Osteocyte (in vitro differentiated cells): ENCODE results near the gene GUK1. TPM values are rescaled to one million over a fixed set of nuclear protein-coding genes. Genes with fewer than 3 reads are reported as not detected.
A peak's percentile ranks its signal among the peaks of the same experiment; 100 is the strongest.

Experiments used
- DNase-seq: peaks from one replicate; pipeline ENCODE4 v3.0.0; 2021; ENCODE audit warnings: mixed read lengths; ENCODE audit not compliant: unreplicated experiment; ENCODE audit errors: extremely low spot score
- H3K27ac Mint-ChIP-seq: one replicate; pipeline ENCODE4 v1.8.0; 2021; ENCODE audit warnings: mild to moderate bottlenecking, mixed read lengths; ENCODE audit not compliant: unreplicated experiment
- H3K27me3 Mint-ChIP-seq: one replicate; pipeline ENCODE4 v1.8.0; 2021; ENCODE audit warnings: mixed read lengths; ENCODE audit not compliant: unreplicated experiment
- H3K36me3 Mint-ChIP-seq: one replicate; pipeline ENCODE4 v1.8.0; 2021; ENCODE audit warnings: mixed read lengths; ENCODE audit not compliant: unreplicated experiment
- H3K4me1 Mint-ChIP-seq: one replicate; pipeline ENCODE4 v1.8.0; 2021; ENCODE audit warnings: mixed read lengths; ENCODE audit not compliant: unreplicated experiment
- H3K4me3 Mint-ChIP-seq: one replicate; pipeline ENCODE4 v1.8.0; 2021; ENCODE audit warnings: mild to moderate bottlenecking, moderate library complexity, mixed read lengths; ENCODE audit not compliant: unreplicated experiment
- H3K9me3 Mint-ChIP-seq: one replicate; pipeline ENCODE4 v1.8.0; 2021; ENCODE audit warnings: mixed read lengths; ENCODE audit not compliant: unreplicated experiment
- total RNA-seq: library from RNA; stranded (reverse); gene quantifications from 2 replicates; pipeline ENCODE4 v1.2.1, GENCODE V29; 2021
- TF ChIP-seq, protein P1 (sequence below): fragments of 200-600 bp; sonication (generic); IDR thresholded peaks from 2 replicates; pipeline ENCODE4 v1.5.0; 2021; ENCODE audit warnings: antibody characterized with exemption, mild to moderate bottlenecking, moderate library complexity

The GUK1 gene
- total RNA-seq, 1 donor from 2014 or later, result 166 TPM

DNA sequence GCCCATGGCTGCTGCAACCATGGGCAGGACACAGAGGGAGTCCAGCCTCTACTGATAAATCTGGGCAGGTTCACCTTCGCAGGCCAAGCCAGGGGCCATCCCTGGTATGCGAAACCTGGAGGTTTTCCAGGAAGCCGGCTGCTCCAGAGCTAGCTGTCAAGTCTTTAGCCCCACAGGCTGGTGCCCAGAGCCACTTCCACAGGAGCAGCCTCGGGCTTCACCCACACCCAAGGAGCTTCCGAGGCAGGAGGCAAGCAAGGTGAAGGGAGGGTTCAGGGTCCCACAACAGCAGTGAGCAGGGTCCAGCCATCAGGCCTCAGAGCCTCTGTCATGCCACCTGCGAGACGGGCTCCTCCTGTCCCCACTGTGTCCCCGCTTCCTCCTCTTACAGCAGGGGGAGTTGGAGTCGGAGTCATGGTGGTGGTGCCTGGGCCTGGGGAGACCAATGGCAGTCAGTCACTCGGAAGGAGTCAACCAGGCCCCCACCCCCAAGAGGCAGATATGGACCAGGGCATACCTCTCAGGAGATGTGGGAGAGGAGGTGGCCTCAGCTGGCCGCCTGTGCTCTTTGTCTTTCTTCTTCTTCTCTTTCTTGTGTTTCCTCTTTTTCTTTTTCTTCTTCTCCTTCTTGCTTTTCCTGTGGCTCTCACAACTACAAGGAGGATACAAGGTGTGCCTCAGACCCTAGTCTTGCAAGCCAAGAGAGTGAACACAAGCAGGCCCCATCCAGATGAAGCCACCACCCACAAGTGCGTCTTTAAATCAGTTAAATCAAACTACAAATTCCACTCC is 39.1 kb upstream of the GUK1 start:
- Mint-ChIP-seq H3K36me3 (peaks cover 20% of the 10 kb centered on the region), H3K4me1 (peaks cover 18% of the 10 kb centered on the region), H3K27ac (peak overlapping the region; percentile 41), H3K27me3 (no peaks in the 10 kb centered on the region), H3K4me3 (peak overlapping the region; percentile 65), H3K9me3 (no peaks in the 10 kb centered on the region)
- TF ChIP-seq, protein P1, sequence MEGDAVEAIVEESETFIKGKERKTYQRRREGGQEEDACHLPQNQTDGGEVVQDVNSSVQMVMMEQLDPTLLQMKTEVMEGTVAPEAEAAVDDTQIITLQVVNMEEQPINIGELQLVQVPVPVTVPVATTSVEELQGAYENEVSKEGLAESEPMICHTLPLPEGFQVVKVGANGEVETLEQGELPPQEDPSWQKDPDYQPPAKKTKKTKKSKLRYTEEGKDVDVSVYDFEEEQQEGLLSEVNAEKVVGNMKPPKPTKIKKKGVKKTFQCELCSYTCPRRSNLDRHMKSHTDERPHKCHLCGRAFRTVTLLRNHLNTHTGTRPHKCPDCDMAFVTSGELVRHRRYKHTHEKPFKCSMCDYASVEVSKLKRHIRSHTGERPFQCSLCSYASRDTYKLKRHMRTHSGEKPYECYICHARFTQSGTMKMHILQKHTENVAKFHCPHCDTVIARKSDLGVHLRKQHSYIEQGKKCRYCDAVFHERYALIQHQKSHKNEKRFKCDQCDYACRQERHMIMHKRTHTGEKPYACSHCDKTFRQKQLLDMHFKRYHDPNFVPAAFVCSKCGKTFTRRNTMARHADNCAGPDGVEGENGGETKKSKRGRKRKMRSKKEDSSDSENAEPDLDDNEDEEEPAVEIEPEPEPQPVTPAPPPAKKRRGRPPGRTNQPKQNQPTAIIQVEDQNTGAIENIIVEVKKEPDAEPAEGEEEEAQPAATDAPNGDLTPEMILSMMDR, result no peak
- DNase-seq, result no peak

DNA sequence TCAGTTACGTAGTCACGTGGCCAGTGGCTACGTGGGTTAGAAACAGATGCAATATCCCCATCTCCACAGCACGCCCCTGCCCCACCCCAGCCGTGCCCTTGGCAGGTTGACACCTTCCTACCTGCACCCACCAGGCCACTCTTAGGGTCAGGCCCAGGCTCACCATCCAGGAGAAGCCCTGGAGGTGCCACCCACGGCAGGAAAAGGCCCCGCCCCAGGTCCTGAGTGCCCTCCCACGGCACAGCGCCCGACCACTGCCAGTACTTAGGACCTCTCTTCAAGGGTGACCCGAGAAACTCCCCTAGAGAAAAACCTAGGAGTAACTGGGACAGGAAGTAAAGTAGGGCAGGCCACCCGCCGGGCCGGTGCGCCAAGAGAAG is 38.5 kb upstream of the GUK1 start:
- peak overlapping the region; percentile 41 for H3K27ac Mint-ChIP-seq

DNA sequence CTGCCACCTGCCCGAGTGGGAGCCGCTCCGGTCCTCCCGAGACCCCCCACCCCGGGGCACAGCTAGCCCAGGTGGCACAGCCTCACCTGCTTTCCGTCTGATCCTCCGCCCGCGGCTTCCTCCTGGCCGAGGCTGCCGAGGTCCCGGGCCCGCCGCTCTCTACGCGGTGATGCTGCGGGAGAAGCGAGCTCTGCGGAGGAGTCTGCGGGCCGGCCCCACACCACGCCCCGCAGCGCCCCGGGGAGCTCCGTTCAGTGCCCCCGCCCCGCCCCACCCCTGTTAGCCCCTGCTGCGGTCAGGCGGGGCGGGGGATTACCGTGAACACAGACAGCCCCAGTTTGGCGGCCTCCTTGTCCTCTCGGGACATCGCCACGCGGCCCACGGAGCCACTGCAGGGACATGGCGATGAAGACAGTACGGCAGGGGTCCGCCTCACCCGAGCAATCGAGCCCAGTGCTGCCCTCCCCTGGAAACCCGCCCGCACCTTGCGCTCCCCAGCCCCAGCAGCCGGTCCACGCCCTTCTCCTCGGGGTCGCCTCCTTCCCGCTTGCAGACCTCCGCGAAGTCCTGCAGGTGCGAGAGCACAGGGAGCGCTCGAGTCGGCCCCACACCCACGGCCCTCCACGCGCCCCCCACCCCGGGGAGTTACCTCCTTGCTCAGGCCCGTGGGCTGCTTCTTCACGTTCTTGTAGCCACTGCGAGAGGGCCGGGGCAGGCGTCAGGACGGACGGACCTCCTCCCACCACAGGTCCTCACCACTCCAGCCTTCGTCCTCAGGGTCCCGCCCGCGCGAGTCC is 37.9 kb upstream of the GUK1 start:
- no peak for DNase-seq
- Mint-ChIP-seq H3K9me3 (no peaks in the 10 kb centered on the region), H3K36me3 (peaks cover 22% of the 10 kb centered on the region), H3K27ac (no peak overlapping the region), H3K27me3 (no peaks in the 10 kb centered on the region), H3K4me3 (peak overlapping the region; percentile 70), H3K4me1 (peaks cover 18% of the 10 kb centered on the region)
- TF ChIP-seq, protein P1, result peak; percentile 40

More for the DNA sequence above, 38.5 kb upstream of the GUK1 start:
- Mint-ChIP-seq H3K4me3 (peak overlapping the region; percentile 65), H3K4me1 (peaks cover 18% of the 10 kb centered on the region), H3K36me3 (peaks cover 22% of the 10 kb centered on the region), H3K9me3 (no peaks in the 10 kb centered on the region), H3K27me3 (no peaks in the 10 kb centered on the region)
- TF ChIP-seq, protein P1, result no peak
- DNase-seq, result no peak

DNA sequence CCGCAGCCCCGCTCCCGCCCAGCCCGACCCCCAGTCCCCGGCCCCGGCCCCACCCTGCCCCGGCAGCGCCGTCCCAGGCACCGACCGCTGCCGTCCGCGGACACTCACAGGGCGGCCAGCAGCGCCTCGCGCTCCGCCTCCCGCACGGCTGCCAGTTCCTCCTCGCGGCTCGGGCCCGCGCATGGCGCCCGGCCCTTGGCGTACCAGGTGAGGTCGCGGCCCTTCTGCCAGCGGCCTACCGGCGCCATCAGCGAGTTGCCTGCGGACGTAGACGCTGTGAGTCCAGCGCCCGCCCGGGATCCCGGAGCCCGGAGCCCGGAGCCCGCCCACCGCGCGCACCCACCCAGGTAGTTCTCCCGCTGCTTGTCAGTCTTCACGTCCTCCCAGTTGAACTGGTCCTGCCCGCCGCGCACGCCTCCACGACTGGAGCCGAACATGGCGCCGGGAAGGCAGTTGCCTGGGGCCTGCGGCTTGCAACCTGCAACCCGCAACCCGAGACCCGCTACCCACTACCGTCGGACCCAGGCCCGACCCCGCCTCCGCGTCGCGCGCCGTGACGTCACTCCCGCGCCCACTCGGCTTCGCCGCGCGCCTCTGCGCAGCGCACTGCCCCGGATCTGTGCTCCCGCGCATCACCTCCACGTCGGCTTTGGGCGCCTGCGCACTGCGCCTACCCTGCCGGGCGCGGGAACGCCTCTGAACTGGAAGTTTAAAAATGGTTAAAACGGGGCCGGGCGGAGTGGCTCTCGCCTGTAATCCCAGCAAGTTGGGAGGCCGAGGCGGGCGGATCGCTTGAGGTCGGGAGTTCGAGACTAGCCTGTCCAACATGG is 37.1 kb upstream of the GUK1 start, which contains the start of gene C1orf35:
Gene C1orf35 (minus strand): TSS at position 535 of the 830 bp plus-strand sequence. CDS start 98 bp downstream, at position 437.
- Mint-ChIP-seq H3K27me3 (no peaks in the 10 kb centered on the region), H3K36me3 (peaks cover 15% of the 10 kb centered on the region), H3K27ac (peak within 1 kb of the TSS; percentile 88), H3K4me1 (peaks cover 21% of the 10 kb centered on the region), H3K4me3 (peak within 1 kb of the TSS; percentile 89), H3K9me3 (no peaks in the 10 kb centered on the region)
- peak; percentile 97 for DNase-seq
- TF ChIP-seq, protein P1, result no peak
